Measurements from ENCODE around the gene TULP4. TPM values are rescaled to one million over a fixed set of nuclear protein-coding genes. Genes with fewer than 3 reads are reported as not detected.

The TULP4 gene
- total RNA-seq, 1 donor from 2014 or later, result 100 TPM

- Mint-ChIP-seq H3K27ac (ENCODE audit: unreplicated experiment) (no peak overlapping the region), H3K4me1 (ENCODE audit: unreplicated experiment) (peaks cover 2% of the 10 kb centered on the region), H3K4me3 (ENCODE audit: unreplicated experiment) (no peak overlapping the region), H3K27me3 (ENCODE audit: unreplicated experiment) (no peaks in the 10 kb centered on the region), H3K36me3 (ENCODE audit: unreplicated experiment) (peaks cover 40% of the 10 kb centered on the region), H3K9me3 (ENCODE audit: unreplicated experiment) (no peaks in the 10 kb centered on the region)
- TF ChIP-seq CTCF (IDR thresholded peaks at IDR 0.05), result no peak
- DNase-seq (ENCODE audit: extremely low spot score, unreplicated experiment), result no peak
Observed at GRCh38 chr6:158268361-158269147, 43.7 kb upstream of the TULP4 start.

GRCh38 chr6:158269657-158270056 is 42.6 kb upstream of the TULP4 start:
- peaks cover 32% of the 10 kb centered on the region for H3K36me3 Mint-ChIP-seq (ENCODE audit: unreplicated experiment)
- no peaks in the 10 kb centered on the region for H3K9me3 Mint-ChIP-seq (ENCODE audit: unreplicated experiment)
- H3K27me3 Mint-ChIP-seq (ENCODE audit: unreplicated experiment), result no peaks in the 10 kb centered on the region
- TF ChIP-seq CTCF (IDR thresholded peaks at IDR 0.05), result no peak
- no peak overlapping the region for H3K4me3 Mint-ChIP-seq (ENCODE audit: unreplicated experiment)
- H3K27ac Mint-ChIP-seq (ENCODE audit: unreplicated experiment), result no peak overlapping the region
- H3K4me1 Mint-ChIP-seq (ENCODE audit: unreplicated experiment), result peaks cover 2% of the 10 kb centered on the region
- no peak for DNase-seq (ENCODE audit: extremely low spot score, unreplicated experiment)

GRCh38 chr6:158270389-158271127 is 41.7 kb upstream of the TULP4 start:
- Mint-ChIP-seq H3K27ac (ENCODE audit: unreplicated experiment) (no peak overlapping the region), H3K27me3 (ENCODE audit: unreplicated experiment) (no peaks in the 10 kb centered on the region), H3K36me3 (ENCODE audit: unreplicated experiment) (peaks cover 39% of the 10 kb centered on the region), H3K9me3 (ENCODE audit: unreplicated experiment) (no peaks in the 10 kb centered on the region), H3K4me1 (ENCODE audit: unreplicated experiment) (peaks cover 2% of the 10 kb centered on the region), H3K4me3 (ENCODE audit: unreplicated experiment) (no peak overlapping the region)
- no peak for DNase-seq (ENCODE audit: extremely low spot score, unreplicated experiment)
- TF ChIP-seq CTCF (IDR thresholded peaks at IDR 0.05), result no peak

- TF ChIP-seq CTCF (IDR thresholded peaks at IDR 0.05), result no peak
Observed at GRCh38 chr6:158272324-158272723, 39.9 kb upstream of the TULP4 start.

GRCh38 chr6:158278004-158278403 is 34.3 kb upstream of the TULP4 start:
- Mint-ChIP-seq H3K27ac (ENCODE audit: unreplicated experiment) (no peak overlapping the region), H3K36me3 (ENCODE audit: unreplicated experiment) (peaks cover 12% of the 10 kb centered on the region), H3K27me3 (ENCODE audit: unreplicated experiment) (no peaks in the 10 kb centered on the region), H3K4me3 (ENCODE audit: unreplicated experiment) (no peak overlapping the region), H3K9me3 (ENCODE audit: unreplicated experiment) (no peaks in the 10 kb centered on the region), H3K4me1 (ENCODE audit: unreplicated experiment) (peaks cover 2% of the 10 kb centered on the region)
- no peak for TF ChIP-seq CTCF (IDR thresholded peaks at IDR 0.05)
- no peak for DNase-seq (ENCODE audit: extremely low spot score, unreplicated experiment)

More at GRCh38 chr6:158272324-158272723, 39.9 kb upstream of the TULP4 start:
- no peaks in the 10 kb centered on the region for H3K27me3 Mint-ChIP-seq (ENCODE audit: unreplicated experiment)
- no peak overlapping the region for H3K27ac Mint-ChIP-seq (ENCODE audit: unreplicated experiment)
- H3K4me1 Mint-ChIP-seq (ENCODE audit: unreplicated experiment), result peaks cover 2% of the 10 kb centered on the region
- peaks cover 34% of the 10 kb centered on the region for H3K36me3 Mint-ChIP-seq (ENCODE audit: unreplicated experiment)
- DNase-seq (ENCODE audit: extremely low spot score, unreplicated experiment), result no peak
- no peak overlapping the region for H3K4me3 Mint-ChIP-seq (ENCODE audit: unreplicated experiment)
- no peaks in the 10 kb centered on the region for H3K9me3 Mint-ChIP-seq (ENCODE audit: unreplicated experiment)

Measured in osteocyte (in vitro differentiated cells).